ENCODE results near the gene AATF.

Gene AATF

GRCh38 chr17:36923814-36924221 is 24.9 kb upstream of the AATF start:
- H3K9me3 Mint-ChIP-seq: no peaks in the 10 kb centered on the region
- peaks cover 32% of the 10 kb centered on the region for H3K4me1 Mint-ChIP-seq
- peaks cover 89% of the 10 kb centered on the region for H3K27me3 Mint-ChIP-seq
- H3K27ac Mint-ChIP-seq: no peak overlapping the region
- H3K4me3 Mint-ChIP-seq: no peak overlapping the region
- DNase-seq: no peak
- ATAC-seq: no peak

DNA sequence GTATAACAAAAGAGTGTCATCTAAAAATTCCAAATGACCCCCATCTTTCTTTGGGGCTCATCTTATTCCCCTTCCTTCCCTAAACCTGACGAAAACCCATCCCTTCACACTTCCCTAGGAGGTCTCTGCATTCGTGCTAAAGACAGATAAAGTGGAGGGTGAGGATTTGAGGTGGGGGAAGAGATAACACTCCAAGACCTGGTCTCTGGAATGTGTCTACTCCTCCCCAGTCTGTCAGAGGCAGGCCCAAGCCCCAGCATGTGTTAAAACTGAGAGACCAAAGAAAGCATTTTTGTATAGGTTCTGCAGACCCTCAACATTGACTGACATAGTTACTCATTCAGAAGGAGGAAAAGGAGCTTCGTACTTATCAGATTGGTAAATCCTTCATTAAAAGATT is 22.5 kb upstream of the AATF start:
- ATAC-seq: no peak
- H3K27ac Mint-ChIP-seq: no peak overlapping the region
- peaks cover 27% of the 10 kb centered on the region for H3K4me1 Mint-ChIP-seq
- H3K4me3 Mint-ChIP-seq: no peak overlapping the region
- DNase-seq: no peak
- peaks cover 89% of the 10 kb centered on the region for H3K27me3 Mint-ChIP-seq
- no peaks in the 10 kb centered on the region for H3K9me3 Mint-ChIP-seq

GRCh38 chr17:36926701-36927100 is 22.1 kb upstream of the AATF start:
- peaks cover 89% of the 10 kb centered on the region for H3K27me3 Mint-ChIP-seq

GRCh38 chr17:36928471-36929345 is 20.0 kb upstream of the AATF start:
- no peak for ATAC-seq
- DNase-seq: no peak
- H3K4me1 Mint-ChIP-seq: peaks cover 44% of the 10 kb centered on the region
- H3K27me3 Mint-ChIP-seq: peaks cover 89% of the 10 kb centered on the region
- H3K27ac Mint-ChIP-seq: no peak overlapping the region
- H3K4me3 Mint-ChIP-seq: peak overlapping the region in 1 of 2 donors; percentile 80
- H3K9me3 Mint-ChIP-seq: no peaks in the 10 kb centered on the region

More at GRCh38 chr17:36926701-36927100, 22.1 kb upstream of the AATF start:
- DNase-seq (no peak), ATAC-seq (no peak)
- H3K27ac Mint-ChIP-seq: no peak overlapping the region
- peaks cover 27% of the 10 kb centered on the region for H3K4me1 Mint-ChIP-seq
- no peaks in the 10 kb centered on the region for H3K9me3 Mint-ChIP-seq
- H3K4me3 Mint-ChIP-seq: no peak overlapping the region

DNA sequence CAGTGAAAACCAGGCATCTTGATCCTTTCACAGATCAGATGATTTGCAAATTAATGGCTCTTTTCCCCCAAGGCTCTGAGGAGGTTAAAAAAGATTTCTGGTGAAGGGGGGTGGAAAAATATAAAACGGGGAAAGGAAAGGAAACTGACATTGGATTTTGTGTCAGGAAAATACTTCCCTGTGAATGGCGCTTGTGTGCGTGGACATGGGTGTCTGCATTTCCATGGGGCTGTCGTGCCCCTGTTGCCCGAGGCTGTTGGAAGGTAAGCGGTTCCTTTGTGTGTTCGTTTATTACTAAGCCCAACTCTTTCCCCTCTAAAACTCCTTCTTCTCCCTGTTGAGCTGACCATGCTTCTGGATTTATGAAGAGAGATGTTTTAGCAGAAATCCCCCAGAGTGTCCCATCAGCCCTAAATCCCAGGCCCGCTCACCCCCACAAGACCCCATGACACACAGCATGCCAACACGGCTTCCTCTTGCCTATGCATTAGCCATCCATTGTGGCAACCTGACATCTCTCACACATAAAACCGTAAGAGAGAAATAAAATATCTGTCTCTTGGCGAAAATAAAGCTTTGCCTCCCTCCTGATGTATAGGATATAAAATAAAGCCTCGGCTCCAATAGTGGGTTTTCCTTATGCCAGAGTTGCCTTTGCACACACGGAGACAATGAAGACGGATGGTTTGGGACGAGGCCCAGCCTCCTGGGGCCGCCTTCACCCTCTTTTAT is 18.7 kb upstream of the AATF start:
- DNase-seq (no peak), ATAC-seq (no peak)
- no peak overlapping the region for H3K27ac Mint-ChIP-seq
- H3K9me3 Mint-ChIP-seq: no peaks in the 10 kb centered on the region
- no peak overlapping the region for H3K4me3 Mint-ChIP-seq
- H3K4me1 Mint-ChIP-seq: peaks cover 56% of the 10 kb centered on the region
- H3K27me3 Mint-ChIP-seq: peaks cover 97% of the 10 kb centered on the region

- Mint-ChIP-seq H3K4me1 (peaks cover 62% of the 10 kb centered on the region), H3K27ac (no peak overlapping the region), H3K27me3 (peaks cover 97% of the 10 kb centered on the region), H3K9me3 (no peaks in the 10 kb centered on the region), H3K4me3 (no peak overlapping the region)
- no peak for ATAC-seq
- DNase-seq: no peak
These were observed 18.2 kb upstream of the AATF start for GRCh38 chr17:36930583-36930900.

DNA sequence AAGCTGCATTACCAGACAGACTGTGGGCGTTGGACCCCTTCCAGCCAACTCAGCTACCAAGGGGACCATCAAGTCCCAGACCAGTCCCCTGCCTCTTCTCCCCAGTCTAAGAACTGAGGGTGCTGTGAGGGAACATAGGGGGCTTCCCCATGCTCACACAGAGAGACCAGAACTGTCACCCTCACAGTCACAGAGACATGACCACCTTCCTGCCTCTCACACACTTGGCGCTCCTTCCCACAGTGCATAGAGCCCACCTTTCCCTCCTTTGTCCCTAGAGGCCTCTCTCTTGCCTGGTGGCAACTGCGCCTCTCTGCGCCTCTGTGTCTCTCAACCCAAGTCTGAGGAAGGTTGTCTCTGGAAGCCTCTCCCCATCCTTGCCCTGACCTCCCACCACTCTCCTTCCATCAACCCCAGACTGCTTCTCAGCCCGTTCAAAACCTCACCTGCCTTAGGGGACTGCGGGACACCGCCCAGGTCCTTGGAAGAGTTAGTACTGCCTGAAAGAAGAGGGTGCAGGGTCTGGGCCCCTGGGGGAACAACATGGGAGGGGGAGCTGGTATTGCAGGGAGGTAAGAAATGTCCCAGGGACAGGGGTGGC is 17.6 kb upstream of the AATF start:
- H3K27ac Mint-ChIP-seq: no peak overlapping the region
- H3K4me1 Mint-ChIP-seq: peaks cover 68% of the 10 kb centered on the region
- no peaks in the 10 kb centered on the region for H3K9me3 Mint-ChIP-seq
- ATAC-seq (peak; percentile 25), DNase-seq (no peak)
- no peak overlapping the region for H3K4me3 Mint-ChIP-seq
- peaks cover 100% of the 10 kb centered on the region for H3K27me3 Mint-ChIP-seq

GRCh38 chr17:36931697-36932382 is 16.9 kb upstream of the AATF start:
- Mint-ChIP-seq H3K27me3 (peaks cover 100% of the 10 kb centered on the region), H3K4me1 (peaks cover 75% of the 10 kb centered on the region), H3K4me3 (peak overlapping the region; percentile 75 to 82), H3K9me3 (no peaks in the 10 kb centered on the region), H3K27ac (no peak overlapping the region)
- ATAC-seq: no peak
- no peak for DNase-seq

DNA sequence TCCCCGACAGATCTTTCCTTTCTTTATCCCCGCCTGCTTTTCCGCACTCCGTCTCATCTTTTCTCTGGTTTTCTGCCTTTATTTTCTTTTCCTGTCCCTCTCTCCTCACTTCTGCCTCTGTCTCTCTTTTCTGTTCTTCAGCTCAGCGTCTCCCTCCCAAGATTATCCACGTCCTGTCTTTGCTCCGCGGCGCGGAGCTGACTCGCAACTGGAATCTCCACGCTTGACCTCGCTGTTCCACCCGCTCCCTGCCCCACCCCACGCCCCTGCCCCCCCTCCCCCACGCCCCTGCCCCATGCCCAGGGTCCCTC is 16.4 kb upstream of the AATF start:
- peaks cover 80% of the 10 kb centered on the region for H3K4me1 Mint-ChIP-seq
- peak overlapping the region; percentile 75 to 82 for H3K4me3 Mint-ChIP-seq
- H3K9me3 Mint-ChIP-seq: no peaks in the 10 kb centered on the region
- ATAC-seq: no peak
- DNase-seq: no peak
- peaks cover 100% of the 10 kb centered on the region for H3K27me3 Mint-ChIP-seq
- no peak overlapping the region for H3K27ac Mint-ChIP-seq

GRCh38 chr17:36932694-36933511 is 15.9 kb upstream of the AATF start:
- H3K4me3 Mint-ChIP-seq: peak overlapping the region; percentile 75 to 82
- peaks cover 82% of the 10 kb centered on the region for H3K4me1 Mint-ChIP-seq
- no peaks in the 10 kb centered on the region for H3K9me3 Mint-ChIP-seq
- DNase-seq (no peak), ATAC-seq (no peak)
- peaks cover 100% of the 10 kb centered on the region for H3K27me3 Mint-ChIP-seq
- H3K27ac Mint-ChIP-seq: no peak overlapping the region

DNA sequence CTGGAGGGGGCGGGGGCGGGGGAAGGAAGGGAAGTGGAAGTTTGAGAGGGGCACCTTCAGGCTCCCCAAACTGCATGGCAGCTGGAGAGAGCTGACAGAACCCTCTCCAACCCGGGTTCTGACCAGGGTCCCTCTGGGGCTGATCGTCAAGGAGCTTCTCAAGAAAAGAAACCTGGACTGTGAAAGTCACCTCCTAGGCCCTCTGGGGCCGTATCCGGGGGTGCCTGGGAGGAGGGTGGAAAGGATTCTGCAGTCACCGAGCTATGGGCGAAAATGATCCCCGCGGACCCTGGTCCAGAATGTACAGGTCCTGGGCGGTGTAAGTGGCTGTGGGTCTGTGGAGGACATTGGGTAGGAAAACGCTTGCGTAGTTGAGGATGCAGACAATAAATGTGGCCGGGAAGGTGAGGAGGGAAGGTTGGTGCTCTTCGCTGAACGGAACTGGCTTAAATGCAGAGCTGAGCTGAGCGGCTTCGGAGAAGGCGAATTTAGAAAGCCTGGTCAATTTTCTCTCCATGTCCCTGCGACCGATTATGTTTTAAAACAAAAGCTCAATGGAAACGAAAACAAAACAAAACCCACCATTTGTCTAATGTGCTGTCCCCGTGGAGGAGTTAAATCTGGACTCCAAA is 15.1 kb upstream of the AATF start:
- H3K9me3 Mint-ChIP-seq: no peaks in the 10 kb centered on the region
- peak overlapping the region; percentile 75 to 82 for H3K4me3 Mint-ChIP-seq

GRCh38 chr17:36934144-36934691 is 14.5 kb upstream of the AATF start:
- H3K4me3 Mint-ChIP-seq: peak overlapping the region; percentile 75 to 82
- no peak for ATAC-seq
- H3K9me3 Mint-ChIP-seq: no peaks in the 10 kb centered on the region

More for the DNA sequence above, 15.1 kb upstream of the AATF start:
- H3K27me3 Mint-ChIP-seq: peaks cover 100% of the 10 kb centered on the region
- ATAC-seq (no peak), DNase-seq (no peak)
- H3K4me1 Mint-ChIP-seq: peaks cover 82% of the 10 kb centered on the region
- no peak overlapping the region for H3K27ac Mint-ChIP-seq

GRCh38 chr17:36934692-36935630 is 13.8 kb upstream of the AATF start:
- H3K4me1 Mint-ChIP-seq: peaks cover 88% of the 10 kb centered on the region
- peak in 1 of 2 donors; percentile 30 for DNase-seq
- no peaks in the 10 kb centered on the region for H3K9me3 Mint-ChIP-seq
- H3K4me3 Mint-ChIP-seq: peak overlapping the region; percentile 77 to 82
- H3K27ac Mint-ChIP-seq: no peak overlapping the region
- ATAC-seq: no peak
- peaks cover 100% of the 10 kb centered on the region for H3K27me3 Mint-ChIP-seq

More at GRCh38 chr17:36934144-36934691, 14.5 kb upstream of the AATF start:
- Mint-ChIP-seq H3K27me3 (peaks cover 100% of the 10 kb centered on the region), H3K27ac (no peak overlapping the region), H3K4me1 (peaks cover 82% of the 10 kb centered on the region)
- no peak for DNase-seq
